PC-3 (cell line): ENCODE results near the gene ATP10A. TPM values are rescaled to one million over a fixed set of nuclear protein-coding genes. Genes with fewer than 3 reads are reported as not detected.

Experiments
- ATAC-seq: fragments of 200-7000 bp; cut with Tn5 transposase; 2 replicates; pipeline ENCODE4 v1.9.1; 2020; ENCODE audit warnings: mild to moderate bottlenecking, moderate library complexity
- BruUV-seq: library from RNA; stranded (reverse); fragments of 400-500 nt; replicated peaks from 2 replicates; lab custom pipeline; 2021; lab: Mats Ljungman, UMichigan
- CTCF ChIA-PET: fragments of 300-600 bp; sonication (Branson Sonifier 250); formaldehyde crosslinking; loops from one replicate; lab custom pipeline; 2022; ENCODE audit warnings: antibody characterized with exemption; lab: Charles Lee
- POLR2A ChIA-PET: fragments of 300-600 bp; sonication (Branson Sonifier 250); formaldehyde crosslinking; loops from one replicate; lab custom pipeline; 2022; ENCODE audit warnings: antibody characterized with exemption; ENCODE audit not compliant: unreplicated experiment; lab: Charles Lee
- DNase-seq: peaks from one replicate; pipeline ENCODE4 v3.0.0-alpha.2; 2015
- H2AFZ ChIP-seq: fragments of 300-600 bp; sonication (generic); 2 replicates; pipeline ENCODE4 v1.6.0; 2016; ENCODE audit warnings: antibody characterized with exemption, low read length
- H3F3A ChIP-seq: fragments of 300-600 bp; sonication (generic); one replicate; pipeline ENCODE4 v1.6.0; 2017; ENCODE audit warnings: antibody characterized with exemption, low read length, control low read depth, mild to moderate bottlenecking; ENCODE audit not compliant: unreplicated experiment
- H3K27ac ChIP-seq: fragments of 300-600 bp; sonication (generic); 2 replicates; pipeline ENCODE4 v1.5.1; 2016; ENCODE audit warnings: mild to moderate bottlenecking, low read length
- H3K27me3 ChIP-seq: fragments of 300-600 bp; sonication (generic); 2 replicates; pipeline ENCODE4 v1.6.1; 2016; ENCODE audit warnings: low read length, mixed read lengths
- H3K36me3 ChIP-seq: fragments of 300-600 bp; sonication (generic); 2 replicates; pipeline ENCODE4 v1.6.1; 2016; ENCODE audit warnings: low read depth, mixed run types, low read length, mixed read lengths
- H3K4me1 ChIP-seq: fragments of 300-600 bp; sonication (generic); 2 replicates; pipeline ENCODE4 v1.5.1; 2016; ENCODE audit warnings: low read length; ENCODE audit not compliant: insufficient read depth
- H3K4me2 ChIP-seq: fragments of 300-600 bp; sonication (generic); 2 replicates; pipeline ENCODE4 v1.6.0; 2016; ENCODE audit warnings: low read length
- H3K4me3 ChIP-seq: fragments of 300-600 bp; sonication (generic); 2 replicates; pipeline ENCODE4 v1.5.1; 2016; ENCODE audit warnings: mild to moderate bottlenecking, low read length, mixed read lengths
- H3K79me2 ChIP-seq: fragments of 300-600 bp; sonication (generic); 2 replicates; pipeline ENCODE4 v1.6.1; 2017; ENCODE audit warnings: low read length, mixed read lengths
- H3K9ac ChIP-seq: fragments of 300-600 bp; sonication (generic); 2 replicates; pipeline ENCODE4 v1.6.0; 2016; ENCODE audit warnings: mild to moderate bottlenecking, low read length
- H3K9me2 ChIP-seq: fragments of 300-600 bp; sonication (generic); replicated peaks from 2 replicates; pipeline ENCODE4 v1.6.1; 2016; ENCODE audit warnings: mixed run types, low read length, mixed read lengths
- H3K9me3 ChIP-seq: fragments of 300-600 bp; sonication (generic); 2 replicates; pipeline ENCODE4 v1.6.1; 2016; ENCODE audit warnings: low read length, mixed read lengths
- H4K20me1 ChIP-seq: fragments of 300-600 bp; sonication (generic); 2 replicates; pipeline ENCODE4 v1.6.1; 2016; ENCODE audit warnings: low read length, mixed read lengths
- EZH2 ChIP-seq: fragments of 300-600 bp; sonication (generic); IDR thresholded peaks from one replicate; pipeline ENCODE4 v1.6.1; 2017; ENCODE audit warnings: antibody characterized with exemption, mild to moderate bottlenecking, low read length; ENCODE audit not compliant: unreplicated experiment
- EZH2phosphoT487 ChIP-seq: fragments of 300-600 bp; sonication (generic); IDR thresholded peaks from 2 replicates; pipeline ENCODE4 v1.6.1; 2018; ENCODE audit warnings: mild to moderate bottlenecking, antibody characterized with exemption, low read length, borderline replicate concordance
- intact Hi-C: fragments of 100-400 bp; cut with micrococcal nuclease; formaldehyde crosslinking; loops from 2 replicates; pipeline ENCODE4 v1.9.0; 2023
- total RNA-seq: library from RNA; depleted of rRNA; stranded (reverse); fragments of >200 nt; gene quantifications from 2 replicates; pipeline ENCODE4 v1.2.3, GENCODE V29; 2014
- TF ChIP-seq, protein P1 (sequence below): fragments of 300-600 bp; sonication (generic); conservative IDR thresholded peaks from 2 replicates; pipeline ENCODE4 v1.5.1; 2017; ENCODE audit warnings: antibody characterized with exemption, low read depth, mild to moderate bottlenecking, low read length

The ATP10A gene
- total RNA-seq, 1 experiment from 2014 or later: 2.6 TPM

DNA sequence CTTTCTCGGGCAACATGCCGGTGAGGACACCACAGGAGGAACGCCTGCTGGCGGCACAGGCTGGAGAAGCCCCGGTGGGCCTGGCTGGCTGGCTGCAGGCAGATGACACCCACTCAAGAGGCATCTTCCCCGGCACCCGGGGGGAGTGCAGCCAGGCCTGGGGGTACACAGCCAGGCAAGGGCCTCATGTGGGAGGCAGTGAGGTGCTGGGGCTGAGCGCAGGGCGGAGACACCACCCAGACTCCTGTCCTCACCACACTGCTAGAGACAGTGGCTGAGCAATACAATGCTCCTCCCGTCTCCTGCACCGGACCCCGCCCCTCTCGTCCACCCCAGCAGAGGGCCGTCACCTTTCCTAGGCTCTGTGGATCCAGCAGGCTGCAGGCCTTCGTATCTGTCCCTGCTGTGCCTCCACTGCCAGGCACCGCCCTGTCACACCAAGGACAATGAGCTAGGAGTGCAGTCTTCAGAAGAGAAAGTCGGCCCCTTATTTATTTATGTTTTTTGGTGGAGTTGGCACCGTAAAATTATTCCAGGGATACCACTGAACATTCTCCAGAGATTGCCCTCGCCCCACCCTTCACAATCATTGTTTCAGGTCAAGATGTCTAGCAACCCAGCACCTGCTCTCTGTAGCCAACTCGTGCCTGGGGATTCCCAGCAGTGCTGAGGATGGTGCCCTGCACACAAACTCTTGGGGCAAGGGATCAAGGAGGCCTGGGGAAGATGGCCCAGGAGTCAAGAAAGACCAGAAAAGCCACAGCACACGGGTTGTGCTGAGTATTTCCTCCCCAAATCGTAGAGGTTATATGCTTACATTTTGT, 129.1 kb downstream of the ATP10A start:
- no peak overlapping the region for H3K9ac ChIP-seq
- no peaks in the 10 kb centered on the region for H3K4me1 ChIP-seq
- no peaks in the 10 kb centered on the region for H3K36me3 ChIP-seq
- H3F3A ChIP-seq: no peaks in the 10 kb centered on the region
- no peak overlapping the region for H3K27ac ChIP-seq
- H2AFZ ChIP-seq: no peak overlapping the region
- ChIA-PET POLR2A (no interaction called here), CTCF (no interaction called here)
- no peaks in the 10 kb centered on the region for H4K20me1 ChIP-seq
- no peaks in the 10 kb centered on the region for H3K9me2 ChIP-seq
- intact Hi-C loops: no loop called here
- TF ChIP-seq, protein P1, sequence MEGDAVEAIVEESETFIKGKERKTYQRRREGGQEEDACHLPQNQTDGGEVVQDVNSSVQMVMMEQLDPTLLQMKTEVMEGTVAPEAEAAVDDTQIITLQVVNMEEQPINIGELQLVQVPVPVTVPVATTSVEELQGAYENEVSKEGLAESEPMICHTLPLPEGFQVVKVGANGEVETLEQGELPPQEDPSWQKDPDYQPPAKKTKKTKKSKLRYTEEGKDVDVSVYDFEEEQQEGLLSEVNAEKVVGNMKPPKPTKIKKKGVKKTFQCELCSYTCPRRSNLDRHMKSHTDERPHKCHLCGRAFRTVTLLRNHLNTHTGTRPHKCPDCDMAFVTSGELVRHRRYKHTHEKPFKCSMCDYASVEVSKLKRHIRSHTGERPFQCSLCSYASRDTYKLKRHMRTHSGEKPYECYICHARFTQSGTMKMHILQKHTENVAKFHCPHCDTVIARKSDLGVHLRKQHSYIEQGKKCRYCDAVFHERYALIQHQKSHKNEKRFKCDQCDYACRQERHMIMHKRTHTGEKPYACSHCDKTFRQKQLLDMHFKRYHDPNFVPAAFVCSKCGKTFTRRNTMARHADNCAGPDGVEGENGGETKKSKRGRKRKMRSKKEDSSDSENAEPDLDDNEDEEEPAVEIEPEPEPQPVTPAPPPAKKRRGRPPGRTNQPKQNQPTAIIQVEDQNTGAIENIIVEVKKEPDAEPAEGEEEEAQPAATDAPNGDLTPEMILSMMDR: no peak
- no peak for TF ChIP-seq EZH2phosphoT487
- no peak for TF ChIP-seq EZH2
- no peaks in the 10 kb centered on the region for H3K79me2 ChIP-seq
- no peaks in the 10 kb centered on the region for H3K9me3 ChIP-seq
- BruUV-seq: no TSS peak
- ATAC-seq (no peak), DNase-seq (no peak)
- no peaks in the 10 kb centered on the region for H3K27me3 ChIP-seq
- H3K4me2 ChIP-seq: no peak overlapping the region
- H3K4me3 ChIP-seq: no peak overlapping the region

DNA sequence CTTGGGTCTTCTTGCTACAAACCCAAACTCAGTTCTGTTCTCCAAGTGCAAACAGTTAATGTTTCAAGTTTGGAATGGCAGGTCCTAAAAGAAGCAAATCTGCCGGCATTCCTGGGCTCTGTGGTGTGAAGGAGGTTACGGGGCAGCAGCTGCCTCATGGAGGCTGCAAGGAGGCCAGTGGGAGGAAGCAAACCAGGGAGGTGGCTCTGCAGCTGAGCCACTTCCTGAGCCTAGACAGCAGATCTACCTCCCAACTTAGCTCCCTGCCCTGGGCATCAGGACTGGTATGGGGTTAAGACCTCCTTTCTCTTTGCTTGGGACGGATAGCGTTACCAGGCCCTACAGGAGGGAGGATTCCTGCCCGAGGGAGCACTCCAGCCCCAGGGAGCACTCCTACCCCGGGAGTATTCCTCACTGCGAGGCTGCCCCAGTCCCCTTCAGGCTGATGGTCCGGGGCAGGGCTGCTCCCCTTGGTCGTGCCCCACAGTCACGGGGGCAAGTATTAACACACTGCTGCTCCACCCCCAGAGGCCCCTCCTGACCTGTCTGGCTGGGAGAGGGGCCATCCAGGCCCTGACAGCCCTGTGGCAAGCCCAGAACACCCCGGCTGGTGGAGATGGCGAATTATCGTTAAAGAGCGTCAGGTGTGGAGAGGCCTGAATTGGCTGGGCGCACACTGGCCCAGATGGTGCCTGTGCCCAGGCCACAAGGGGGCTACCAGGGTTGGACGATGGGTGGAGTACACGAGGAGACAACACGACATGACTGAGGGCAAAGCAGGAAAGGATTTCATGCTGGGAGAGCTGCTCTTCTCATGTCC, 129.9 kb downstream of the ATP10A start:
- no peak for ATAC-seq
- H4K20me1 ChIP-seq: no peaks in the 10 kb centered on the region
- H2AFZ ChIP-seq: no peak overlapping the region
- intact Hi-C loops: no loop called here
- H3K4me3 ChIP-seq: no peak overlapping the region
- DNase-seq: no peak
- H3K9ac ChIP-seq: no peak overlapping the region
- H3K27me3 ChIP-seq: no peaks in the 10 kb centered on the region
- ChIA-PET CTCF (no interaction called here), POLR2A (no interaction called here)
- no peaks in the 10 kb centered on the region for H3K4me1 ChIP-seq
- no peaks in the 10 kb centered on the region for H3K79me2 ChIP-seq
- no TSS peak for BruUV-seq
- no peaks in the 10 kb centered on the region for H3K36me3 ChIP-seq
- H3K9me2 ChIP-seq: no peaks in the 10 kb centered on the region
- H3K27ac ChIP-seq: no peak overlapping the region
- no peak overlapping the region for H3K4me2 ChIP-seq
- no peaks in the 10 kb centered on the region for H3K9me3 ChIP-seq
- H3F3A ChIP-seq: no peaks in the 10 kb centered on the region
- TF ChIP-seq EZH2phosphoT487 (no peak), EZH2 (no peak)
- TF ChIP-seq, protein P1: no peak

DNA sequence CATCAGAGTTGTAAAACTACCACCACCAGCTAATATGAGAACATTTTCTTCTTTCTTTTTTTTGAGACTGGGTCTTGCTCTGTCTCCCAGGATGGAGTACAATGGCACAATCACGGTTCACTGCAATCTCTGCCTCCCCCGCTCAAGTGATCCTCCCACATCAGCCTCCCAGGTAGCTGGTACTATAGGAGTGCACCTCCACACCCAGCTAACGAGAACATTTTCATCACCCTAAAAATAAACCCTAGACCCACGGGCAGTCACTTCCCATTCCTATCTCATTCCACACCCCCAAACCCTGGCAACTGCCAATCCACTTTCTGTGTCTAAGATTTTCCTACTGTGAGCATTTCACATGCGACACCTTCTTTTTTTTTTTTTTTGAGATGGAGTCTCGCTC, 130.9 kb downstream of the ATP10A start:
- ChIA-PET POLR2A (no interaction called here), CTCF (no interaction called here)
- no peaks in the 10 kb centered on the region for H4K20me1 ChIP-seq
- no peak for TF ChIP-seq EZH2phosphoT487
- TF ChIP-seq EZH2: no peak
- TF ChIP-seq, protein P1: no peak
- ATAC-seq (no peak), DNase-seq (no peak)
- intact Hi-C loops: no loop called here
- no peaks in the 10 kb centered on the region for H3K79me2 ChIP-seq
- no peak overlapping the region for H3K4me3 ChIP-seq
- H3K9ac ChIP-seq: no peak overlapping the region
- no TSS peak for BruUV-seq
- H3K9me2 ChIP-seq: no peaks in the 10 kb centered on the region
- H3F3A ChIP-seq: no peaks in the 10 kb centered on the region
- no peaks in the 10 kb centered on the region for H3K4me1 ChIP-seq
- H3K27ac ChIP-seq: no peak overlapping the region
- H3K4me2 ChIP-seq: no peak overlapping the region
- H3K9me3 ChIP-seq: no peaks in the 10 kb centered on the region
- no peak overlapping the region for H2AFZ ChIP-seq
- H3K27me3 ChIP-seq: no peaks in the 10 kb centered on the region
- no peaks in the 10 kb centered on the region for H3K36me3 ChIP-seq
